Activated CD8-positive, alpha-beta memory T cell treated with anti-CD3 and anti-CD28 coated beads, Interleukin-2, amount 50 U/mL, for 1 hour (primary cell): ENCODE data around the gene PTGES.
"Not testable (repeated sequence)": the region's sequence is repeated elsewhere in the genome, so short reads cannot be mapped to it uniquely, and the experiment has no call there.

Experiments used
- DNase-seq: peaks from one replicate; pipeline ENCODE4 v3.0.0-alpha.2; 2020; ENCODE audit errors: extremely low read depth

The PTGES gene

DNA sequence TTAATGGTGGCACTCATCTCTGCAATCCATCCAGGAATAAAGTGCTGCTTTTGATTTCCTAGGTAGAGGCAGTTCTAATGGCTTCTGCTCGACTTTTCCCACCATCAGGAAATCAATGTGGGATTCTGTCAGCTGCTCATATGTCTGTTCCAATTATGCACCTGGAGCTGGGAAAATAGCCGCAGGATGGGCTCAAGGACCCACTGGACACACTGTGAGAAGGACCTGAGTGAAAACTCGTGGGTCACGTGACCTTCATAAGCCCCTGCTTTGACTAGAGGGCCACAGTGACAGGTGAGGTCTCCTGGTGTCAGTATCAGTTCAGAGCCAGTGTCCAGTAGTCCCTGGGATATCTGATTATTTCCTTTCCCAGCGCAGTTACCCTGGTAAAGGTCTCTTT, 17.9 kb upstream of the PTGES start:
- DNase-seq: no peak

DNA sequence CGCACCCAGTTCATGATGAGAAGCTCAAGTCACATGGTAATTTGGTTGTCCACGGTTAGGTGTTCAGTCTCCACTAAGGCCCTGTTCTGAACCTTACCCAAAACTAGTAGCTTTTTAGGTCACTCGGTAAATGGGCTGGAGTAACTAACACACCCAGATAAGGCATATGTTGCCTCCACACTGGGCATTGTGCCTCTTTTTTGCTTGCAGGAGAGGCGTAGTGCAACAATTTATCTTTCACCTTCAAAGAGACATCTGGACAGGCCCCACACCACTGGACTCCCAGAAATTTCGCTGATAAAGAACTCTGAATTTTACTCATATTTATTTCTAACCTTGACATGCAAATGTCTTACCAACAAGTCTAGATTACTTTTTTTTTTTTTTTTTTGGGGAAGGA, 16.8 kb upstream of the PTGES start:
- DNase-seq: no peak

DNA sequence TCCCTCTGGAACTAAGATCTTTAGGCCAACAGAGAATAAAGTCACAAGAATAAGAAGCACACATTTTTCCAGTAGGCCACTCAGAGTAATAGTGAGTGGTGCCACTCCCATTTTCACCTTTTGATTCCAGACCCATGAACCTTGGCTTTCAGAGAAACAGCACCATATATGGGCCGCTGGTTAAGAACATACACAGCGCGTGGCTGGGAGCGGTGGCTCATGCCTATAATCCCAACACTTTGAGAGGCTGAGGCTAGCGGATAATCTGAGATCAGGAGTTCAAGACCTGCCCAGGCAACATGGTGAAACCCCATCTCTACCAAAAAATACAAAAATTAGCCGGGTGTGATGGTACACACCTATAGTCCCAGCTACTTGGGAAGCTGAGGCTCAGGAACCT, 15.6 kb upstream of the PTGES start:
- DNase-seq: no peak

DNA sequence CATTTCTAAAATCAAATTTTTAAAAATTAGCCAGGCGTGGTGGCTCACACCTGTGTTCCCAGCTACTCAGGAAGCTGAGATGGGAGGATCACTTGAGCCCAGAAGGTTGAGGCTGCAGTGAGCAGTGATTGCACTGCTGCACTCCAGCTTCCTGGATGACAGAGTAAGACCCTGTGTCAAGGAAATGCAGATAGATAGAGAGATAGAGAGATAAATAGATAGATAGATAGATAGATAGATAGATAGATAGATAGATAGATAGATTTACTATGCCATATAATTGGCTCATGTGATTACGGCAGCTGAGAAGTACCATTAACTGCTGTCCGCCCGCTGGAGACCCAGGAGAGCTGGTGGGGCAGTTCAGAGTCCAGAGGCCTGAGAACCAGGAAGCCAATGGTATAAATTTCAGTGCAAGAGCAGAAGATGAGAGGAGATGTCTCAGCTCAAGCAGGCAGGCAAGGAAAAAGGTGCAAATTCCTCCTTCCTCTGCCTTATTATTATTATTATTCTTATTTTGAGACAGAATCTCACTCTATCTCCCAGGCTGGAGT, 13.0 kb upstream of the PTGES start:
- no peak for DNase-seq

DNA sequence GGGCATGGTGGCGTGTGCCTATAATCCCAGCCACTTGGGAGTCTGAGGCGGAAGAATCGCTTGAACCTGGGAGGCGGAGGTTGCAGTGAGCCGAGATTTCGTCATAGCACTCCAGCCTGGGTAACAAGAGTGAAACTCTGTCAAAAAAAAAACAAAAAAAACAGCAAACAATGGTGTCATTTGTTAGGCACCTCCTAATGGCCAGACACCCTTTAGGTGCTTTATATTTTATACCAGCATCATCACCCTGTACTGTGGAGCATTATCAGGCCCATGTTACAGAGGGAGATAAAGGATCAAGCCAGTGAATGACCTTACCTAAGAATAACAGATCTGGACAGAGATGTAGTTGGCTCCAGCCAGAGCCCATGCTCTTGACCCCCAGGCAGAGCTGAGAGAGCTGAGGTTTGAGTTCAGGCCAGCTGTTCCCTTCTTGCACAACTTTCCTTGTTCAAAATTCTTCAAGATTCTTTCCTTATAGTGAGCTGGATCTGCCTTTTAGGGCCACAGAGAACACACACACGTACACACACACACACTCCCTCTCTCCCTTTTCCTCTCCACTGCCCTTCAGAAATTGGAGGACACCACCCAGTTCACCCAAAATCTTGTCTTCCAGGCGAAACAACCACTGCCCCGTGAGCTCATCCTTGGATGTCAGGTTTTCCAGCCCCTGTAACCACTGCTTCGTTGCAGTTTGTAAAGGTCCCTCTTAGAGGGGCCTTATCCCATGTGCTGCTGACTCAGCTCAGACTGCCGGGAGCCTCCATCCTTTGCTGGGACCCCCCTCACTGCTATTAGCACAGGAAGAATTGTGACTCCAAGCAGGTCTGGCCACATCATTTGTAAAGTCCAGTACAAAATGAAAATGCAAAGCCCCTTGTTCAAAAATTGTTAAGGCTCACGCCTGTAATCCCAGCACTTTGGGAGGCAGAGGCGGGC, 10.4 kb upstream of the PTGES start:
- DNase-seq: no peak

DNA sequence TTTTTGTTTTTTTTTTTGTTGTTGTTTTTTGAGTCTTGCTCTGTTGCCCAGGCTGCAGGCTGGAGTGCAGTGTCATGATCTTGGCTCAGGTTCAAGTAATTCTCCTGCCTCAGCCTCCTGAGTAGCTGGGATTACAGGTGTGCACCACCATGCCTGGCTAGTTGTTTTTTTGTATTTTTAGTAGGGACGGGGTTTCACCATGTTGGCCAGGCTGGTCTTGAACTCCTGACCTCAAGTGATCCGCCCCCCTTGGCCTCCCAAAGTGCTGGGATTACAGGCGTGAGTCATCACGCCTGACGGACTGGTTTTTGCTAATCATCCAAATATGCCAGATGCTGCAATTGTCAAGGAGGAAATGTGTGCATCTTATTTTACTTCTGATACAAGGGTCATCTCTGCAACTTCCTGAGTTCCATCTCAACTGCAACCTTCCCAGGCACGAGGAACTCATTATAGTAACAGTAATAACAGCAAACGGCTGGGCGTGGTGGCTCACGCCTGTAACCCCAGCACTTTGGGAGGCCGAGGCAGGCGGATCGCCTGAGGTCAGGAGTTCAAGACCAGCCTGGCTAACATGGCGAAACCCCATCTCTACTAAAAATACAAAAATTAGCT, 9.6 kb upstream of the PTGES start:
- not testable (repeated sequence) for DNase-seq

DNA sequence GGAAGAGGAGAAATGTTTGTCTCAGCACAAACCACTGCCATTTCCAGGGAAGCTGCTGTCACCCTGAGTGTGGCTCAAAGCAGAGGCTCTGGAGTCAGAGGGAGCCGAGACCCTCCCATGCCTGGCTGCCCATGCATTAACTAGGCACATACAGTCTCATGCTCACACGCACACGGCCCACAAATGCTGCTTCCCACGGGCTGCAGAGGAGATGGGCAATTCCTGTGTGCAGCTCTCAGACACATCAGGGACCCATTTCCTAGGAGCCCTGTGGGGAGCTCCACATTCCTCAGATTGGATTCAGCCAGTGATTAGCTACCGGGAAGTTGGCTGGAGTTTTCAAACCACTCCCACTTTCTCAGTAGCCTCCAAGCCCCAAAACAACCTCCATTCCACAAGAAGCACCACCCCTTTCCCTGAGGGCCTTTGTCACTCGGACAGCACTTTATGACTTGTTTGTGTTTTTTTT, 9.1 kb upstream of the PTGES start:
- no peak for DNase-seq

DNA sequence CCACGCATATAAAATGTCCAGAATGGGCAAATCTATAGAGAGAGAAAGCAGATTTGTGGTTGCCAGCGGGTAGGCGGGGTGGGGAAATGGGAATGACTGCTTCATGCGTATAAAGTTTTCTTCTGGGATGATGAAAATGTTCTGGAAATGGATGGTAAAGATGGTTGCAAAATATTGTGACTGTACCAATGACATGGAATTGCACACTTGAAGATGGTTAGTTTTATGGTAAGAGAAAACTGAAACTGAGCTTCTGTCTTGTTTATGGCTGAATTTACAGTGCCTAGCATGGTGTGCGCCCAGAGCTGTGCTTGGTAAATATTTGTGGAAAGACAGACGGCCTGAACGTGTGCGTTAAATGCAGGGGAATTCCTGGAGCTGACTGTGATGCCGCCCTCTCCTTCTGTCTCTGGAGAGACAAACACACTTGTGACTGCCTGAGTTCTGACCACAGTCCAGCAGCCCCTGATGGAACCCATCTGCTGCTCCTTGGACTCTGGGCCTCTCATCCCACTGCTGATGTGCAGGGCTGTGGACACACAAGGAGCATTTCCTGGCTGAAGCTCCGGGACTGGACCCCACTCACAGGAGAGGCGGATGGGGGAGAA, 8.6 kb upstream of the PTGES start:
- DNase-seq: no peak

DNA sequence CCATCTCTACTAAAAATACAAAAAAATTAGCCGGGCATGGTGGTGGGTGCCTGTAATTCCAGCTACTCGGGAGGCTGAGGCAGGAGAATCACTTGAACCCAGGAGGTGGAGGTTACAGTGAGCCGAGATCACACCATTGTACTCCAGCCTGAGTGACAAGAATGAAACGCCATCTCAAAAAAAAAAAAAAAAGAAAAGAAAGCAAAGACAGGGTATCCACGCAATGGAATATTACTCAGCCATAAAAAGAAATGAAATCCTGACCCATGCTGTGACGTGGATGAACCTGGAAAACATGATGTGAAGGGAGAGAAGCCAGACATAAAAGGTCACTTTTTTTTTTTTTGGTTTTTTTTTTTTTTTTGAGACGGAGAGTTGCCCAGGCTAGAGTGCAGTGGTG, 7.9 kb upstream of the PTGES start:
- DNase-seq: not testable (repeated sequence)

DNA sequence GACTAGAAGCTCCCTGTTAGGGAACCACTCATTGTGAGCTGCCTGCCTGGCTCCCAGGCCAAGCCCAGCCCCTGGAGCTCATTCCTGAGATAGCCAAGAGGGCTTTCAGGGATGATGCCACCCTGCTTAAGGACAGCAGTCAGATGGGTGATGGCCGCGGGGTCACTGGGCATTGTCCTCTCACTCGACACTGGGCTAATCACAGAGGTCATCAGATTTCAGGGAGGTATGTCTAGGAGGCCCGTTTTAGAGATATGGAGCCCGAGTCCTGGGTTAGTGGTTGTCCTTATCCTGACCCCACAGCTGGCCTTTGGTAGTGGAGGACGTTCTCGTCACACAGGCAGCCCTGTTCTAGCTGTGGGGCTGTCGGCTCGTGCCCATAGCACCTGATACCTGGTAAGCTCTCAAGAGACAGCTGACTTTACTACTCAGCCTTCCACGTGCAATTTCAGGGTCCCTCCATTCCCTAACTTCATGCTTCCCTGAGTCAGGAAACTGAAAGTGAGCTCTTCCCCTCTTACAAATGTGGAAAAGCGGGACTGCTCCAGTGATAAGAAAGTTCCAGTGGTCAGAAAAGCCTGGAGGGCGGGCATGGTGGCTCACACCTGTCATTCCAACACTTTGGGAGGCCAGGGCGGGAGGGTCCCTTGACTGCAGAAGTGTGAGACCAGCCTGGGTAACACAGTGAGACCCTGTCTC, 7.1 kb upstream of the PTGES start:
- DNase-seq: no peak

DNA sequence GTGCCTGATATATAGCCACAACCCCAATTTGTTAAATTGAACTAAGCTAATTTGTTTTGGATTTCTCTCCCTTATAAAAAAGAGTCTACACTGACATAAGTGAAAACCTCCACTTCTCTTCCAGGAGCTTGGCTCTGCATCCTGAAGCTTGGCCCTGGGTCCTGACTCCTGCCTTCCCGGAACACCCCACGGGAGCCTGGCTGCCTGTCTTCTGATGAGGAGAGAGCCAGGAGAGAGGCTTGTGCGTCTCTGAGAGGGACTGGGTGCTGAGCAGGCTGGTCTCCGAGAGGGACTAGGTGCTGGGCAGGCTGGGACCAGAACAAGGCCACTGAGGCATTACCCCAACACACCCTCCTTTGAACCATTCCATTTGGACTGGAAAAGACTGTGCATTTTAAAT, 6.5 kb upstream of the PTGES start:
- no peak for DNase-seq

DNA sequence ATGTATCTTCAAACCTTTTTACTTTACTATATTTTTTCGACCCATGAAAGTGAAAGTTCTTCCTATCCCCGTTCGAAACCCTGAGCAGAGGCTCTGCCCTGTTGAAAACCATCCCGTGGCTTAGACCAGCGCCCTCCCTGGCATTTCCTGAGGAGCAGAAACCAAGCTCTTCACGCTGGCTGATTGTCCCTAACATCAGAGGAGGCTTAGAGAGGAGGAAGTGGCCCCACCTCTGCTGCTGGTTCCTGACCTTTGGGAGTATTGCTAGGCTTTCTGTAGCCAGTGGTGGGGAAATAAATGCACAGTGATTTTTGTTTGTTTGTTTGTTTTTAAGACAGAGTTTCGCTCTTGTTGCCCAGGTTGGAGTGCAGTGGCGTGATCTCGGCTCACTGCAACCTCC, 4.2 kb upstream of the PTGES start:
- no peak for DNase-seq

DNA sequence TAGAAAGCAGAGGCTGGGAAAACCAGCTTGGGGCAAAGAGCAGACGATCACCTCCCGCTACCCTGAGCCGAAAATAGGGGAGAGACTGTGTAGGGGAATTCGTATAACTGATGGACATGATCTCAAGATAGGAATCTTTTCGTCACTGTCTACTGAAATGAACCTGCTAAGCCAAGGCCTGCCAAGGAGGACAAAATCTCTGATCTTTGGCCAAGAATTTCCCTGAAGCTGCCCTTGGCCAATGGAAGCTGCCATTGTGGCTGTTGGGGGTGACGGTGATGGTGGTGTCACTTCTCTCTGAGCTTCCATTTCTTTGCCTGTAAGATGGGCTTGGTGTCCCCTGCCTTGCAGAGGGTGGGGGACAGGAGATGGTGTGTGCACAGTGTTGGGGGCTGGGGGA, 3.3 kb upstream of the PTGES start:
- no peak for DNase-seq

DNA sequence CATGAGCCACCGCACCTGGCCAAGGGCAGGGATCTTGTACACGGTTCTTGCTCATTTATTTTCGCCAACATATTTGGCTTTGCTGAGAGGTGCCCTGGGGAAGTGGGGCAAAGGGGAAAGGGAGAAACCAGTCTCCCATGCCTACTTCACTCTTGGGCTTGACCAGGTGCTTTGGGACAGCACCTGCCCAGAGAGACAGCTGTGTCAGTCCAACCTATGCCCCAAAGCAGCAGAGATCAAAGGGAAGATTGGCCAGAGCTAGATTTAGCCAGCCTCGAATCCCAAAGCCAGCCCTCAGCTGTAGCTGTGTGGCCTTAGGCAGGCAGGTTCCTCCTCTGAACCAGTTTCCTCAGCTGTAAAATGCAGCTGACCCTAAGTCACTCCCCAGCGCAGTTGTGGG, 2.3 kb upstream of the PTGES start:
- no peak for DNase-seq

DNA sequence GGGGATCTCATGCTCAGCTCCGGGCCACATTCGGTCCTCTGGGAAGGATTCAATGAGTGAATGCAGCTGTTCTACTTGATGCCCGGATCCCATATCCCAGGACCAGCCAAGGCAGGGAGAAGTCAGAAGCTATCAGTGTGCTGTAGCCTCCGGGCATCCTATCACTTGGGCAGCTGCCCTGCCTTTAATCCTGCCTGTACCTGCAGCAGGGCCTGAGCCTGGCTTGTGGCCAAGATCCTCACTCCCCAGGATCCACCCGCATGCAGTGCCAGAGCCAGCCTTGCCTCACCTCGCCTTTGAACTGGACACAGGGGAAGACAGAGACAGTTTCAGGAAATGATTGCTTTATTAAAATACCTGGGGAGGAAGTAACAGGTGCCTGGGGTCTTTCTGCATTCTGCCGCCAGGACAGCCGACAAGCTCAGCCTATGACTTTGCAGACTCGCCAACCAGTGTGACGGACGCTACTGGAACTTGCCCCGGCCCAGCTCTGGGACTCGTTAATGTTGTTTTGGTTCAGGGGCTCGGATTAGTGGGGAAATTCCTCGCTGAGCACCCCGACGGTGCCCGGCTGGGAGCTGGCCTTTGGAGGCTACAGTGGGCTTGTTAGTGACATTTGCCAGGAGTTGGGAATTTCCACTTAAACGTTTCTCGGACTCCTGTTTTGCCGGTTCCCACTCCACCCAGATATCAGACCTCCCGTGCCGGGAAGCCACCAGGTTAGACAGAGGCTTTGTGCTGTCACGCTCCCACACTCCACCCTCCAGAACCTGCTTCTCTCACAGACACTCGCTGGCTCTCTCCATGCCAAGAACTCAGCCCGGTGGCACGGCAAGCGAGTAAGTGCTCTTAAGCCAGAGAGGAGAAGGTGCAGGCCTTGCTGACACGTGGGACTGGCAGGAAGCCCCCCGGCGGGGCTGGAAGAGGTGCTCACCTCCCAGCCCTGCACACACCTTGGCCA, 721 bp downstream of the PTGES start:
- DNase-seq: no peak

DNA sequence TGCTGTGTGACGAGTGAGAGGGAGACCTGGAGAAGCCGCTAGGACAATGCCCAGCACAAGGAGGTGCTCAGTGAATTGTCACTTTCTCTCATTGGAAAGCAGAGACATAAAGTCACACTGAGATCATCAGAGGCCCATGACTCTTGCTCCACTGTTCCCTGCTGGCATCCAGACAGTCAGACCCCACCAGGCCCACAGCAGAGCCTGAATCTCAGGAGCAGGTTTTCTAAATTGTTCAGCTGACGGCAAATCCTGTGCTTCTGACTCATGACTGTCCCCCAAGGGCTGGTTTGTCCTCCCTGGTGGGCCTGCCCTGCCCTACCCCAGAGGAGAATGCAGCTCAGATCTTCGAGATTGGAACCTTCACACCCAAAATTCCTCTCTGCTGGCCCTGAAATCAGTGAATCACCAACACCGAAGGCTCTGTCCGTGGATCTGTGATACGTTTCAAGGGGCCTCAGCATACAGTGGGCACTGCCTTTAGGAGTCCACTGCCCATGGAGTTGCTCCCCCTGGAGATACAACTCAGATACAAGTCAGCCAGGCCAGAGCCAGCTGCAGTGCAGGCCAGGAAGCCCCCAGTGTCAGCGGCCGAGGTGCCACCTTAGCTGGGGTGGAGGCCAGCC, 2.7 kb downstream of the PTGES start:
- DNase-seq: no peak

DNA sequence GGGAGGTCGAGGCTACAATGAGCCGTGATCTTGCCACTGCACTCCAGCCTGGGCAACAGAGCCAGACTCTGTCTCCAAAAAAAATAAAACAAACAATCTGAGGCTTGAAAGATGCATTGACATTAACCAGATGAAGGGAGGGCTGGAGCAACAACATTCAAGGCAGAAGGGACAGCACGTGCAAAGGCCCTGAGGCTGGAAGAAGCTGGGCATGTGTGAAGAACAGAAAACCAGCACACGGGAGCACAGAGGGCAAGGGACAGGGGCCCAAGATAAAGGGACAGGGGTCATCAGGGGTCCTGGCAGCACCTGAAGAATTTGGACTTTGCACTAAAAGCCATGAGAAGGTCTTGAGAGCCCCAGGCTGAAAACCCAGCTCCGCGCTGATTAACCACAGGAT, 3.3 kb downstream of the PTGES start:
- DNase-seq: no peak

DNA sequence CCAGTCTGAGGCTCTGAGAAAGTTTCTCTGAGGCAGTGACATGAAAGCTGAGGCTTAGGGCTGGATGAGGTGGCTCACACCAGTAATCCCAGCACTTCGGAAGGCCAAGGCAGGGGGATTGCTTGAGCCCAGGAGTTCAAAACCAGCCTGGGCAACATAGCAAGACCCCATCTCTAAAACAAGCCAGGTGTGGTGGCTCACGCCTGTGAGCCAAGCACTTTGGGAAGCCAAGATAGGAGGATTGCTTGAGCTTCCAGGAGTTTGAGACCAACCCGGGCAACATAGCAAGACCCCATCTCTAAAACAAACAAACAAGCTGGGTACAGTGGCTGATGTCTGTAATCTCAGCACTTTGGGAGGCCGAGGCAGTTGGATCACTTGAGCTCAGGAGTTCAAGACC, 3.8 kb downstream of the PTGES start:
- DNase-seq: not testable (repeated sequence)

DNA sequence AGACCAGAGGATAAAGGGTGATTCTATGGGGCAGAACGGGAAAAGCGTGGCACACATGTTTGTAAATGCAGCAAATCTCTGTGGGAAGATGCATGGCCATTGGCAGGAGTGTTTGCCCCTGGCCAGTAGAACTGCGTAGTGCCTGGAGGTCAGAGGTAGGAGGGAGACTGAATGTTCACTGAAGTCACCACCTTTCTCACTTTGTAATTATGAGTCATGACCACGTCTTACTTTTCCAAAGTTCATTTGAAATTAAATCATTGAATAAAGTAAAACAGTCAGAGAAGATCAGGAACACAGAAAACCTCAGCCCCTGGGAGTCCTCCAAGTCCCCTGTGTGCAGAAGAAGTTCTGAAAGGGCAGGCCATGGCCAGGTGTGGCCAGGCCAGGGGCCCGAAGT, 4.6 kb downstream of the PTGES start:
- no peak for DNase-seq

DNA sequence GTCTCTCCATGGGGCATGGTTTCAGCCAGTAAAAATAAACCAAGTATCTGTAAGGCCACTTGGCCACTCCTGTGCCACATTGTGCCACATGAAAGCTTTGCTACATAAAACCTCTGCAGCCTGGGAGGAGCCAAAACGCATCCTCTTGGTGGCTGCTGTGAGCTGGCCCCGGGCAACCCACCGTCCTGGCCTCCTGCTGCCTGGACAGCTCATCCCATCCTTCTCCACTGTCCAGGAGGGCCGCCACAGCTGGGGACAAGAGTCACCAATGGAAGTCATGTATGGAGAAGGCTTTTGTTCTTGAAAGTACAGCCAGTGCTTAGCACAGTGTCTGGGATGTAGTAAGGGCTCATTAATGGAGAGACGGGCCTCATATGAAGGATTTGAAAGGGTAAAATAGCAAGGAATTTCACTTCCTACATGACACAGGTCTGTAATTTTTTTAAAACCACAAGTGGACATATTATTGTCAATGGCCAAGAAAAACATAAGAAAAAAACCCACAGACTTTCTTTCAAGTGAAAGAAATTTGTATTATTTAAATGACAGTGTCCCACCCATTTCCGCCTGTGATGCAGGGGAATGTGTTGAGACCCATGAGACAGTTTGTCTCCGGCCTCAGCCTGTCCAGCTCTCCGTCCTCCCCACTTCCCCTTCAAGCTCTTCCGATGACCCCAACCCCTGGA, 6.6 kb downstream of the PTGES start:
- no peak for DNase-seq
